Left hindlimb (tissue), 1 donor: ENCODE measurements around the gene CDX1.

Experiments
- DNase-seq: peaks from one replicate; pipeline ENCODE4 v3.0.0-alpha.2; 2018

The CDX1 gene

GRCh38 chr5:150166650-150167511 lies at the start of gene CDX1:
Gene CDX1, plus strand, starts transcription at chr5:150166778. Its CDS starts 99 bp downstream, at chr5:150166877.
- no peak for DNase-seq

- no peak for DNase-seq
Measured at GRCh38 chr5:150117945-150118560, 48.5 kb upstream of the CDX1 start.

- DNase-seq, result no peak
Measured at GRCh38 chr5:150118561-150119229, 47.9 kb upstream of the CDX1 start.

- no peak for DNase-seq
Measured at GRCh38 chr5:150119421-150120061, 47.0 kb upstream of the CDX1 start.

- no peak for DNase-seq
Measured at GRCh38 chr5:150120062-150120441, 46.5 kb upstream of the CDX1 start.

- no peak for DNase-seq
Measured at GRCh38 chr5:150120617-150121447, 45.7 kb upstream of the CDX1 start.

- no peak for DNase-seq
Measured at GRCh38 chr5:150121448-150122157, 45.0 kb upstream of the CDX1 start.

GRCh38 chr5:150122158-150122510 lies 44.4 kb upstream of the CDX1 start:
- DNase-seq, result no peak

GRCh38 chr5:150122536-150123481 lies 43.8 kb upstream of the CDX1 start:
- peak; percentile 11 for DNase-seq

- no peak for DNase-seq
Measured at GRCh38 chr5:150123542-150123941, 43.0 kb upstream of the CDX1 start.

- DNase-seq, result no peak
Measured at GRCh38 chr5:150124111-150124557, 42.4 kb upstream of the CDX1 start.

- no peak for DNase-seq
Measured at GRCh38 chr5:150124596-150124995, 42.0 kb upstream of the CDX1 start.

GRCh38 chr5:150125334-150125733 lies 41.2 kb upstream of the CDX1 start:
- DNase-seq, result no peak

GRCh38 chr5:150126199-150126920 lies 40.2 kb upstream of the CDX1 start:
- no peak for DNase-seq

GRCh38 chr5:150126921-150127265 lies 39.7 kb upstream of the CDX1 start:
- DNase-seq, result no peak

GRCh38 chr5:150129454-150129812 lies 37.1 kb upstream of the CDX1 start:
- DNase-seq, result no peak

- DNase-seq, result peak; percentile 71
Measured at GRCh38 chr5:150129813-150130492, 36.6 kb upstream of the CDX1 start.

GRCh38 chr5:150130493-150130922 lies 36.1 kb upstream of the CDX1 start:
- DNase-seq, result no peak

- DNase-seq, result no peak
Measured at GRCh38 chr5:150131461-150131860, 35.1 kb upstream of the CDX1 start.
